ENCODE measurements around the gene WWOX. TPM values are rescaled to one million over a fixed set of nuclear protein-coding genes. Genes with fewer than 3 reads are reported as not detected.

The WWOX gene
- total RNA-seq, 1 donor from 2014 or later, result 7.3 TPM

DNA sequence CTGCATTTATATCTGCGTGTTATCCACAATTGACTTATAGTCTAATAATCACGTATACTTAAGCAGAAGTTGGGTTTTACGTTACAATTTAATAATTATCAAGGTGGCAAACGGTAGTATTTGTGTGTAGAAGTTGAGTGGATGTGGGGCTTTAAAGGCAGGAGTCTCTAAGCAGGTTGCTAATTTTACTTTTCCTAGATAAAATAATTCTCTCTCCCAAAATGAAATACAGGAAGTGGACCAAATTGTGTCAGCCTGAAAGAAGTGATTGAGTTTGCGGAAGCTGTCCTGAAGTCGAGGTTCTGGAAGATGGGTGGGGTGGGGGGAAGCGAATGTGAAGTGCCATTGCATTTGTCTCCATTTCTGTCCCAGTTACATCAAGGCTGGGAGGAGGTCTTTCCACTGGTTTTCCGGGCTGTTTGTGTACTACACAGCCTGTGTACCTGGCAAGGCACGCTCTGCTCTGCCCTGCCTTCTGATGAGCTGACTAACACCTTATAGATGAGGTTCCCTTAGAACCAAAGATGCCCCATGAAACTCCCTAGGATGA lies 385.1 kb downstream of the WWOX start:
- H3K27me3 ChIP-seq (ENCODE audit: insufficient read depth, low read length), result no peaks in the 10 kb centered on the region
- FAIRE-seq (no peak), DNase-seq (ENCODE audit: low read depth) (no peak)
- H3K4me3 ChIP-seq (ENCODE audit: insufficient read depth, low read depth, low read length), result no peak overlapping the region
- no peaks in the 10 kb centered on the region for H3K36me3 Mint-ChIP-seq (ENCODE audit: low read depth, unreplicated experiment)
- H3K4me1 Mint-ChIP-seq (ENCODE audit: low read depth, unreplicated experiment), result no peaks in the 10 kb centered on the region
- H2AFZ ChIP-seq (ENCODE audit: low read depth, low read length), result no peak overlapping the region
- H3K9me3 Mint-ChIP-seq (ENCODE audit: unreplicated experiment), result no peaks in the 10 kb centered on the region
- no peaks in the 10 kb centered on the region for H3K36me3 ChIP-seq (ENCODE audit: insufficient read depth, low read length)
- TF ChIP-seq, protein P1, sequence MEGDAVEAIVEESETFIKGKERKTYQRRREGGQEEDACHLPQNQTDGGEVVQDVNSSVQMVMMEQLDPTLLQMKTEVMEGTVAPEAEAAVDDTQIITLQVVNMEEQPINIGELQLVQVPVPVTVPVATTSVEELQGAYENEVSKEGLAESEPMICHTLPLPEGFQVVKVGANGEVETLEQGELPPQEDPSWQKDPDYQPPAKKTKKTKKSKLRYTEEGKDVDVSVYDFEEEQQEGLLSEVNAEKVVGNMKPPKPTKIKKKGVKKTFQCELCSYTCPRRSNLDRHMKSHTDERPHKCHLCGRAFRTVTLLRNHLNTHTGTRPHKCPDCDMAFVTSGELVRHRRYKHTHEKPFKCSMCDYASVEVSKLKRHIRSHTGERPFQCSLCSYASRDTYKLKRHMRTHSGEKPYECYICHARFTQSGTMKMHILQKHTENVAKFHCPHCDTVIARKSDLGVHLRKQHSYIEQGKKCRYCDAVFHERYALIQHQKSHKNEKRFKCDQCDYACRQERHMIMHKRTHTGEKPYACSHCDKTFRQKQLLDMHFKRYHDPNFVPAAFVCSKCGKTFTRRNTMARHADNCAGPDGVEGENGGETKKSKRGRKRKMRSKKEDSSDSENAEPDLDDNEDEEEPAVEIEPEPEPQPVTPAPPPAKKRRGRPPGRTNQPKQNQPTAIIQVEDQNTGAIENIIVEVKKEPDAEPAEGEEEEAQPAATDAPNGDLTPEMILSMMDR (IDR thresholded peaks at IDR 0.05; ENCODE audit: insufficient read depth, low read depth, low read length), result no peak
- H3K79me2 ChIP-seq (ENCODE audit: insufficient read depth, low read length), result no peaks in the 10 kb centered on the region
- no peak overlapping the region for H3K4me3 Mint-ChIP-seq (ENCODE audit: unreplicated experiment)
- no peaks in the 10 kb centered on the region for H3K9me3 ChIP-seq (ENCODE audit: insufficient read depth, low read depth, low read length)
- no peak overlapping the region for H3K4me2 ChIP-seq (ENCODE audit: low read length)
- no peaks in the 10 kb centered on the region for H4K20me1 ChIP-seq (ENCODE audit: insufficient read depth, low read length)
- H3K27ac Mint-ChIP-seq (ENCODE audit: unreplicated experiment), result no peak overlapping the region
- H3K27me3 Mint-ChIP-seq (ENCODE audit: low read depth, unreplicated experiment), result no peaks in the 10 kb centered on the region
- H3K27ac ChIP-seq (ENCODE audit: low read depth, low read length), result no peak overlapping the region
- H3K4me1 ChIP-seq (ENCODE audit: insufficient read depth, low read length), result no peaks in the 10 kb centered on the region
- no peak overlapping the region for H3K9ac ChIP-seq (ENCODE audit: low read length)

DNA sequence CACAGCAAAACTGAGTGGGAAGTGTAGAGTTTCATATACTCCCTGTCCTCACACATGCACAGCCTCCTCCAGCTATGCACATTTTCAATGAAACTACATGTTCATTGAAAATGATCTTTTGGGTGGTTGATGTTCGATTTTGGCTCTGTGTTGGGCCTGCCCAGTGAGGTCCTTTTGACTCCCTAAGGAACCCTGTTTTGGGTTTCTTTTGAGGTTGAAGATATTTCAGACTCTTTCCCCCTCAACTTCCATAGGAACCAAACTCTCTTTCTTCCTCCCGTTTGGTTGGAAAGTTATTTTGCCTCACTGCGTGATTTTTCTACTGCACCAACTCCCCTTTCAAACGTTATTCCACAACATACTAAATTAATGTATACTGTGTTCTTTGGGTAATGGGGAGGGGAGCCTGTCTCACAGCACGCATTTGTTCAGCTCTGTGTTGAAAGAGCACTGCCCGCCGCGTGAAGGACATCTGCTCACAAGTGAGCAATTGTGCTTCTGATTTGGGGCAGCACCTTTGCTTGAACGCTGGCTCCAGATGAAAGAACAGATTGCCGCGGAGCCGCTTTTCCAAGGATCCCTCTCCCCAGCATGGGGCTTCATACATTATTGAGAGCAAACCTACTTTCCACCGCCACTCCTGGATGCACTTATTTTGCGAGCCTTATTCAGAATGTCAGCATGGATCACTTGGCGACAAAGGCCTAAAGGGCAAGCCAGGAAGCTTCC lies 385.9 kb downstream of the WWOX start:
- Histone ChIP-seq H3K27me3 (ENCODE audit: insufficient read depth, low read length) (no peaks in the 10 kb centered on the region), H3K79me2 (ENCODE audit: insufficient read depth, low read length) (no peaks in the 10 kb centered on the region), H3K9me3 (ENCODE audit: insufficient read depth, low read depth, low read length) (no peaks in the 10 kb centered on the region), H3K4me3 (ENCODE audit: insufficient read depth, low read depth, low read length) (no peak overlapping the region), H3K36me3 (ENCODE audit: insufficient read depth, low read length) (no peaks in the 10 kb centered on the region), H3K4me2 (ENCODE audit: low read length) (no peak overlapping the region), H2AFZ (ENCODE audit: low read depth, low read length) (no peak overlapping the region), H3K4me1 (ENCODE audit: insufficient read depth, low read length) (no peaks in the 10 kb centered on the region), H4K20me1 (ENCODE audit: insufficient read depth, low read length) (no peaks in the 10 kb centered on the region), H3K27ac (ENCODE audit: low read depth, low read length) (no peak overlapping the region), H3K9ac (ENCODE audit: low read length) (no peak overlapping the region)
- no peak overlapping the region for H3K4me3 Mint-ChIP-seq (ENCODE audit: unreplicated experiment)
- H3K36me3 Mint-ChIP-seq (ENCODE audit: low read depth, unreplicated experiment), result no peaks in the 10 kb centered on the region
- no peak for DNase-seq (ENCODE audit: low read depth)
- TF ChIP-seq, protein P1 (IDR thresholded peaks at IDR 0.05; ENCODE audit: insufficient read depth, low read depth, low read length), result no peak
- no peak for TF ChIP-seq EZH2 (IDR thresholded peaks at IDR 0.05; ENCODE audit: insufficient read depth, low read length)
- no peaks in the 10 kb centered on the region for H3K4me1 Mint-ChIP-seq (ENCODE audit: low read depth, unreplicated experiment)
- no peaks in the 10 kb centered on the region for H3K9me3 Mint-ChIP-seq (ENCODE audit: unreplicated experiment)
- no peak overlapping the region for H3K27ac Mint-ChIP-seq (ENCODE audit: unreplicated experiment)
- no peaks in the 10 kb centered on the region for H3K27me3 Mint-ChIP-seq (ENCODE audit: low read depth, unreplicated experiment)
- no peak for FAIRE-seq

DNA sequence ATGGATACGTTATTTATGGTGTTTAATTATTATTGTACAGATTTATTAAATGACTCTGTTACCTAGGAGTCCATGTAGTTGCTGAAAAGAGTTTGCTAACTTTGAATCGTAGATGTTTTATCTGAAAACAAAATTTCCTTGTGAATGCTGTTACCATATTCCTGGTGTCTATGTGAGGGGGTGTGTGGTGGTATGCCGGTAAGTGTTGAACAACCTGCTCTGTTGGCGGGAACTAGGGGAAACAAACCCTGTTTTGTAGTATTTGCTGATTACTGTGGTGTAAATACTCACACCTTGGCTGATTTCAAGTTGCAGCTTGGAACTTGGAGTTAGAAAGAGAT lies 386.4 kb downstream of the WWOX start:
- no peaks in the 10 kb centered on the region for H3K36me3 ChIP-seq (ENCODE audit: insufficient read depth, low read length)

More for the DNA sequence above, 386.4 kb downstream of the WWOX start:
- no peak overlapping the region for H3K4me3 ChIP-seq (ENCODE audit: insufficient read depth, low read depth, low read length)
- H2AFZ ChIP-seq (ENCODE audit: low read depth, low read length), result no peak overlapping the region
- no peak for DNase-seq (ENCODE audit: low read depth)
- no peak overlapping the region for H3K27ac ChIP-seq (ENCODE audit: low read depth, low read length)
- H3K79me2 ChIP-seq (ENCODE audit: insufficient read depth, low read length), result no peaks in the 10 kb centered on the region
- Mint-ChIP-seq H3K4me3 (ENCODE audit: unreplicated experiment) (no peak overlapping the region), H3K36me3 (ENCODE audit: low read depth, unreplicated experiment) (no peaks in the 10 kb centered on the region), H3K27ac (ENCODE audit: unreplicated experiment) (no peak overlapping the region), H3K4me1 (ENCODE audit: low read depth, unreplicated experiment) (no peaks in the 10 kb centered on the region), H3K9me3 (ENCODE audit: unreplicated experiment) (no peaks in the 10 kb centered on the region), H3K27me3 (ENCODE audit: low read depth, unreplicated experiment) (no peaks in the 10 kb centered on the region)
- H3K4me2 ChIP-seq (ENCODE audit: low read length), result no peak overlapping the region
- H4K20me1 ChIP-seq (ENCODE audit: insufficient read depth, low read length), result no peaks in the 10 kb centered on the region
- TF ChIP-seq, protein P1 (IDR thresholded peaks at IDR 0.05; ENCODE audit: insufficient read depth, low read depth, low read length), result no peak
- TF ChIP-seq EZH2 (IDR thresholded peaks at IDR 0.05; ENCODE audit: insufficient read depth, low read length), result no peak
- no peaks in the 10 kb centered on the region for H3K4me1 ChIP-seq (ENCODE audit: insufficient read depth, low read length)
- H3K9me3 ChIP-seq (ENCODE audit: insufficient read depth, low read depth, low read length), result no peaks in the 10 kb centered on the region
- H3K9ac ChIP-seq (ENCODE audit: low read length), result no peak overlapping the region
- H3K27me3 ChIP-seq (ENCODE audit: insufficient read depth, low read length), result no peaks in the 10 kb centered on the region
- FAIRE-seq, result no peak
